Mesenchymal stem cell (in vitro differentiated cells and primary cell): ENCODE data around the gene ZNRD2.

Experiments
- DNase-seq: peaks from one replicate; pipeline ENCODE4 v3.0.0-alpha.2; 2013
- H2AFZ ChIP-seq: one replicate; pipeline ENCODE4 v1.6.1; 2013; ENCODE audit warnings: low read depth, mild to moderate bottlenecking, control low read depth, inconsistent platforms, low read length, moderate library complexity
- H2AK5ac ChIP-seq: 2 replicates; pipeline ENCODE4 v1.6.1; 2013; ENCODE audit warnings: low read length, moderate library complexity, mild to moderate bottlenecking, inconsistent platforms; ENCODE audit not compliant: severe bottlenecking
- H2BK120ac ChIP-seq: one replicate; pipeline ENCODE4 v1.6.1; 2013; ENCODE audit warnings: low read depth, mild to moderate bottlenecking, inconsistent platforms, low read length, moderate library complexity
- H2BK12ac ChIP-seq, 2 experiments: one replicate each; pipeline ENCODE4 v1.6.1; 2013; ENCODE audit warnings: inconsistent platforms in 2 of 2, low read length in 2 of 2, mild to moderate bottlenecking in 2 of 2, moderate library complexity in 2 of 2, control low read depth in 1 of 2
- H2BK15ac ChIP-seq: one replicate; pipeline ENCODE4 v1.6.1; 2013; ENCODE audit warnings: mild to moderate bottlenecking, low read depth, inconsistent platforms; ENCODE audit not compliant: poor library complexity, severe bottlenecking
- H2BK5ac ChIP-seq: 2 replicates; pipeline ENCODE4 v1.6.1; 2013; ENCODE audit warnings: low read depth, mild to moderate bottlenecking, low read length, control low read depth, inconsistent platforms; ENCODE audit not compliant: poor library complexity, severe bottlenecking
- H3K14ac ChIP-seq, 2 experiments: one replicate each; pipeline ENCODE4 v1.6.1; 2013; ENCODE audit warnings: inconsistent platforms in 2 of 2, low read length in 2 of 2, control low read depth in 1 of 2, mild to moderate bottlenecking in 1 of 2, moderate library complexity in 1 of 2
- H3K18ac ChIP-seq, 2 experiments: one replicate each; pipeline ENCODE4 v1.6.1; 2013; ENCODE audit warnings: inconsistent platforms in 2 of 2, low read length in 2 of 2, control low read depth in 1 of 2, low read depth in 1 of 2, mild to moderate bottlenecking in 1 of 2
- H3K23ac ChIP-seq, 2 experiments: one replicate each; pipeline ENCODE4 v1.6.1; 2013; ENCODE audit warnings: inconsistent platforms in 2 of 2, low read length in 2 of 2, mild to moderate bottlenecking in 2 of 2, moderate library complexity in 2 of 2, control low read depth in 1 of 2
- H3K27ac ChIP-seq: 2 replicates; pipeline ENCODE4 v1.5.1; 2013; ENCODE audit warnings: mild to moderate bottlenecking, moderate library complexity, low read length, control low read depth, inconsistent platforms; ENCODE audit not compliant: poor library complexity, severe bottlenecking
- H3K27me3 ChIP-seq, 2 experiments: 2 replicates each; pipeline versions ENCODE4 v1.6.1 to v1.7.0; 2013; ENCODE audit warnings: low read length in 2 of 2, mild to moderate bottlenecking in 2 of 2, moderate library complexity in 2 of 2, control low read depth in 1 of 2, inconsistent platforms in 1 of 2; ENCODE audit not compliant: control insufficient read depth in 1 of 2, insufficient read depth in 1 of 2
- H3K36me3 ChIP-seq, 2 experiments: 2 replicates each; pipeline versions ENCODE4 v1.6.1 to v1.7.0; 2013; ENCODE audit warnings: low read length in 2 of 2, control low read depth in 1 of 2, inconsistent platforms in 1 of 2, low read depth in 1 of 2, mild to moderate bottlenecking in 1 of 2; ENCODE audit not compliant: insufficient read depth in 2 of 2, control insufficient read depth in 1 of 2
- H3K4ac ChIP-seq, 2 experiments: one replicate each; pipeline ENCODE4 v1.6.1; 2013; ENCODE audit warnings: inconsistent platforms in 2 of 2, low read length in 2 of 2, mild to moderate bottlenecking in 2 of 2, moderate library complexity in 2 of 2, control low read depth in 1 of 2, low read depth in 1 of 2
- H3K4me1 ChIP-seq: 2 replicates; pipeline ENCODE4 v1.6.1; 2013; ENCODE audit warnings: low read depth, low read length, control low read depth; ENCODE audit not compliant: control insufficient read depth, insufficient read depth
- H3K4me2 ChIP-seq: 2 replicates; pipeline ENCODE4 v1.6.1; 2013; ENCODE audit warnings: low read length, mild to moderate bottlenecking, inconsistent platforms; ENCODE audit not compliant: poor library complexity, severe bottlenecking
- H3K4me3 ChIP-seq, 2 experiments: 2 replicates each; pipeline versions ENCODE4 v1.5.1 to v1.7.0; 2013; ENCODE audit warnings: low read length in 2 of 2, mild to moderate bottlenecking in 2 of 2, control low read depth in 1 of 2, low read depth in 1 of 2; ENCODE audit not compliant: insufficient read depth in 1 of 2
- H3K79me1 ChIP-seq: replicated peaks from 2 replicates; pipeline ENCODE4 v1.6.1; 2013; ENCODE audit warnings: mild to moderate bottlenecking, control low read depth, low read length, inconsistent platforms; ENCODE audit not compliant: poor library complexity, severe bottlenecking
- H3K9ac ChIP-seq: 2 replicates; pipeline ENCODE4 v1.7.0; 2013; ENCODE audit warnings: mild to moderate bottlenecking, low read length, moderate library complexity
- H3K9me3 ChIP-seq: 2 replicates; pipeline ENCODE4 v1.7.0; 2013; ENCODE audit warnings: mild to moderate bottlenecking, low read length; ENCODE audit not compliant: control insufficient read depth
- H4K8ac ChIP-seq: one replicate; pipeline ENCODE4 v1.6.1; 2013; ENCODE audit warnings: inconsistent platforms, mild to moderate bottlenecking, low read length, moderate library complexity
- H4K91ac ChIP-seq: one replicate; pipeline ENCODE4 v1.6.1; 2013; ENCODE audit warnings: mild to moderate bottlenecking, low read length, inconsistent platforms
- WGBS: methylation state at CpG from one replicate; pipeline ENCODE4 v1.1.7; 2013; ENCODE audit warnings: mixed read lengths; 5-methylcytosine and 5-hydroxymethylcytosine counted together

ZNRD2 gene

GRCh38 chr11:65548395-65548794, 21.9 kb upstream of the ZNRD2 start:
- Histone ChIP-seq H2BK12ac (no peak overlapping the region), H3K14ac (no peak overlapping the region), H2BK15ac (no peak overlapping the region), H3K79me1 (peaks cover 4% of the 10 kb centered on the region), H3K4me1 (peaks cover 16% of the 10 kb centered on the region), H3K9me3 (no peaks in the 10 kb centered on the region), H4K91ac (no peak overlapping the region), H3K18ac (no peak overlapping the region), H4K8ac (no peak overlapping the region), H3K4ac (no peak overlapping the region), H3K27ac (no peak overlapping the region), H2AFZ (no peak overlapping the region), H3K27me3 (no peaks in the 10 kb centered on the region), H2AK5ac (no peak overlapping the region), H3K23ac (no peak overlapping the region), H3K4me3 (no peak overlapping the region), H2BK120ac (no peak overlapping the region), H2BK5ac (no peak overlapping the region), H3K9ac (no peak overlapping the region), H3K4me2 (no peak overlapping the region), H3K36me3 (peaks cover 70 to 74% of the 10 kb centered on the region in 2 experiments)
- DNase-seq: no peak
- WGBS: 87% methylated on average over 3 of the region's 3 CpGs

GRCh38 chr11:65549096-65549495, 21.2 kb upstream of the ZNRD2 start:
- Histone ChIP-seq H2BK12ac (no peak overlapping the region), H3K23ac (no peak overlapping the region)

GRCh38 chr11:65551572-65552387, 18.5 kb upstream of the ZNRD2 start:
- H3K14ac ChIP-seq: no peak overlapping the region
- H2BK12ac ChIP-seq: no peak overlapping the region
- no peaks in the 10 kb centered on the region for H3K9me3 ChIP-seq
- H4K8ac ChIP-seq: no peak overlapping the region
- no peak overlapping the region for H4K91ac ChIP-seq
- no peaks in the 10 kb centered on the region for H3K27me3 ChIP-seq
- no peak overlapping the region for H2BK5ac ChIP-seq
- no peak overlapping the region for H3K23ac ChIP-seq
- H2BK120ac ChIP-seq: no peak overlapping the region
- no peak for DNase-seq
- H3K79me1 ChIP-seq: peaks cover 15% of the 10 kb centered on the region
- no peak overlapping the region for H2AK5ac ChIP-seq
- H2AFZ ChIP-seq: no peak overlapping the region
- no peak overlapping the region for H3K4me2 ChIP-seq
- H3K36me3 ChIP-seq: peaks cover 48 to 52% of the 10 kb centered on the region in 2 experiments
- no peak overlapping the region for H3K9ac ChIP-seq
- 67% methylated on average over 17 of the region's 17 CpGs for WGBS
- no peak overlapping the region for H3K4me3 ChIP-seq
- H3K27ac ChIP-seq: no peak overlapping the region
- no peak overlapping the region for H3K18ac ChIP-seq
- peaks cover 36% of the 10 kb centered on the region for H3K4me1 ChIP-seq
- H3K4ac ChIP-seq: no peak overlapping the region
- no peak overlapping the region for H2BK15ac ChIP-seq

More at GRCh38 chr11:65549096-65549495, 21.2 kb upstream of the ZNRD2 start:
- Histone ChIP-seq H4K91ac (no peak overlapping the region), H3K4me1 (peaks cover 21% of the 10 kb centered on the region), H2BK120ac (no peak overlapping the region), H3K36me3 (peaks cover 68 to 69% of the 10 kb centered on the region in 2 experiments), H3K27me3 (no peaks in the 10 kb centered on the region), H3K9ac (no peak overlapping the region), H3K4ac (no peak overlapping the region), H2BK5ac (no peak overlapping the region), H2AK5ac (no peak overlapping the region), H3K79me1 (peaks cover 7% of the 10 kb centered on the region), H3K9me3 (no peaks in the 10 kb centered on the region), H4K8ac (no peak overlapping the region), H3K4me3 (no peak overlapping the region), H3K4me2 (no peak overlapping the region), H3K27ac (no peak overlapping the region), H2BK15ac (no peak overlapping the region), H3K14ac (no peak overlapping the region), H2AFZ (no peak overlapping the region), H3K18ac (no peak overlapping the region)
- DNase-seq: no peak
- WGBS: 100% methylated on average over 3 of the region's 3 CpGs

- Histone ChIP-seq H3K36me3 (peaks cover 46 to 48% of the 10 kb centered on the region in 2 experiments), H2AFZ (no peak overlapping the region), H3K18ac (no peak overlapping the region), H3K4ac (no peak overlapping the region), H2AK5ac (no peak overlapping the region), H3K4me1 (peaks cover 38% of the 10 kb centered on the region), H3K4me3 (no peak overlapping the region), H3K9ac (no peak overlapping the region), H2BK120ac (no peak overlapping the region), H2BK15ac (no peak overlapping the region), H3K14ac (no peak overlapping the region), H4K91ac (no peak overlapping the region), H4K8ac (no peak overlapping the region), H3K27me3 (no peaks in the 10 kb centered on the region), H3K23ac (no peak overlapping the region), H2BK12ac (no peak overlapping the region), H2BK5ac (no peak overlapping the region), H3K9me3 (no peaks in the 10 kb centered on the region), H3K79me1 (peaks cover 15% of the 10 kb centered on the region), H3K27ac (no peak overlapping the region), H3K4me2 (no peak overlapping the region)
- no peak for DNase-seq
- WGBS: 91% methylated on average over 9 of the region's 9 CpGs
Observed at GRCh38 chr11:65552388-65552951, 17.8 kb upstream of the ZNRD2 start.
